ENCODE results near the gene COL24A1. TPM values are rescaled to one million over a fixed set of nuclear protein-coding genes. Genes with fewer than 3 reads are reported as not detected.

The COL24A1 gene
- total and polyA plus RNA-seq, 2 of the 8 experiments (the other 6 are each of a cell fraction or from before 2014, with no cell fraction given): 0.23 to 1.1 TPM

GRCh38 chr1:86156566-86157455 lies at the start of gene COL24A1 (continued):
- TF ChIP-seq TEAD4 (IDR thresholded peaks at IDR 0.05; ENCODE audit: low read depth, low read length) (no peak), CREB1 (IDR thresholded peaks at IDR 0.05) (peak; percentile 60), YY1 (IDR thresholded peaks at IDR 0.05; ENCODE audit: low read depth, low read length) (no peak), SAP30 (IDR thresholded peaks at IDR 0.05; ENCODE audit: insufficient read depth, insufficient replicate concordance, low read length) (no peak), SIN3A (conservative IDR thresholded peaks at IDR 0.05 in 1 of 2, IDR thresholded peaks at IDR 0.05 in 1 of 2; ENCODE audit: low read depth in 1 of 2, low read length in 2 of 2) (peak in 1 of 2 experiments; percentile 68; a peak in 1 of 4 replicates), HDAC6 (IDR thresholded peaks at IDR 0.05; ENCODE audit: low read depth, low read length) (no peak), SP4 (IDR thresholded peaks at IDR 0.05; ENCODE audit: low read length) (no peak), JUN (IDR thresholded peaks at IDR 0.05; ENCODE audit: low read depth, low read length) (peak; percentile 6; the same call in 1 of the 2 replicates), ATF2 (IDR thresholded peaks at IDR 0.05; ENCODE audit: low read length) (peak; percentile 87), EZH2 (IDR thresholded peaks at IDR 0.05; ENCODE audit: low read depth, low read length, severe bottlenecking) (peak; percentile 8), CBX8 (IDR thresholded peaks at IDR 0.05; ENCODE audit: borderline replicate concordance, low read depth, low read length) (no peak), RXRA (IDR thresholded peaks at IDR 0.05; ENCODE audit: insufficient read depth, low read depth, low read length) (no peak), NANOG (IDR thresholded peaks at IDR 0.05; ENCODE audit: insufficient read depth, low read depth, low read length, poor library complexity, severe bottlenecking) (no peak), GTF2F1 (IDR thresholded peaks at IDR 0.05; ENCODE audit: borderline replicate concordance, low read depth, low read length) (no peak), RBBP5 (IDR thresholded peaks at IDR 0.05; ENCODE audit: borderline replicate concordance, low read depth, low read length) (peak; percentile 76; the same call in 1 of the 2 replicates), SUZ12 (IDR thresholded peaks at IDR 0.05; ENCODE audit: low read length) (peak; percentile 42; the same call in 1 of the 2 replicates), PHF8 (conservative IDR thresholded peaks at IDR 0.05; ENCODE audit: low read depth, low read length) (0 out of 2 replicates have a peak, but pooled peaks have one; percentile 3), TCF12 (IDR thresholded peaks at IDR 0.05; ENCODE audit: low read depth, low read length) (no peak), SIX5 (IDR thresholded peaks at IDR 0.05; ENCODE audit: low read depth, low read length) (no peak)
- TF ChIP-seq, protein P1, sequence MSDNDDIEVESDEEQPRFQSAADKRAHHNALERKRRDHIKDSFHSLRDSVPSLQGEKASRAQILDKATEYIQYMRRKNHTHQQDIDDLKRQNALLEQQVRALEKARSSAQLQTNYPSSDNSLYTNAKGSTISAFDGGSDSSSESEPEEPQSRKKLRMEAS (IDR thresholded peaks at IDR 0.05): no peak; the same call in 1 of the 2 replicates

Data from H1 (cell line).